GM12875 (cell line): ENCODE results near the gene LRP2.

Experiments used
- H3K4me3 ChIP-seq: one replicate; pipeline ENCODE4 v1.5.1; 2011; ENCODE audit warnings: low read depth, low read length, control low read depth
- TF ChIP-seq, protein P1 (sequence below): IDR thresholded peaks from 2 replicates; pipeline ENCODE4 v1.5.1; 2011; ENCODE audit warnings: low read depth, mild to moderate bottlenecking, control low read depth, inconsistent platforms, low read length, moderate library complexity, borderline replicate concordance; ENCODE audit not compliant: insufficient read depth

LRP2 gene

GRCh38 chr2:169362894-169363559 lies 693 bp upstream of the LRP2 start:
- no peak overlapping the region for H3K4me3 ChIP-seq
- TF ChIP-seq, protein P1, sequence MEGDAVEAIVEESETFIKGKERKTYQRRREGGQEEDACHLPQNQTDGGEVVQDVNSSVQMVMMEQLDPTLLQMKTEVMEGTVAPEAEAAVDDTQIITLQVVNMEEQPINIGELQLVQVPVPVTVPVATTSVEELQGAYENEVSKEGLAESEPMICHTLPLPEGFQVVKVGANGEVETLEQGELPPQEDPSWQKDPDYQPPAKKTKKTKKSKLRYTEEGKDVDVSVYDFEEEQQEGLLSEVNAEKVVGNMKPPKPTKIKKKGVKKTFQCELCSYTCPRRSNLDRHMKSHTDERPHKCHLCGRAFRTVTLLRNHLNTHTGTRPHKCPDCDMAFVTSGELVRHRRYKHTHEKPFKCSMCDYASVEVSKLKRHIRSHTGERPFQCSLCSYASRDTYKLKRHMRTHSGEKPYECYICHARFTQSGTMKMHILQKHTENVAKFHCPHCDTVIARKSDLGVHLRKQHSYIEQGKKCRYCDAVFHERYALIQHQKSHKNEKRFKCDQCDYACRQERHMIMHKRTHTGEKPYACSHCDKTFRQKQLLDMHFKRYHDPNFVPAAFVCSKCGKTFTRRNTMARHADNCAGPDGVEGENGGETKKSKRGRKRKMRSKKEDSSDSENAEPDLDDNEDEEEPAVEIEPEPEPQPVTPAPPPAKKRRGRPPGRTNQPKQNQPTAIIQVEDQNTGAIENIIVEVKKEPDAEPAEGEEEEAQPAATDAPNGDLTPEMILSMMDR = no peak

DNA sequence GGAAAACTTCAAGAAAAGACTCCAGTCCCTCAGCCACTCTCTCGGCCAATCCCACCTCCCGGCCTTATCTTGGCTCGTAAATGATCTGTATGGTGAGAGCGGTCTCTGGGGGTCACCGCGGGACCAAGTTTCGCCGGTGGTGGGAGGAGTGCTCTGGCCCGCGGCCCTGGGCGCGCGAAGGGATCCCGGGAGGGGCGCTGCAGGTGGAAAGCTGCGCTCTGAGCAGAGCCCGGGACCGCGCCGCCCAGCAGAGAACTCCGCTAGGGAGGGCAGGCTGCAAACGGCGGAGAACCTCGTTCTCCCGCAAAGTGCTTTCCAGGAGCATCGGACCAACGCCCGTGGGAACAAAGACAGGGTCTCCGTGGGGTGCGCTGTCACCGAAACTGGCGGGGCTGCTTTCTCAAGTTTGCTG lies 622 bp downstream of the LRP2 start:
- H3K4me3 ChIP-seq = no peak overlapping the region
- TF ChIP-seq, protein P1 = no peak

DNA sequence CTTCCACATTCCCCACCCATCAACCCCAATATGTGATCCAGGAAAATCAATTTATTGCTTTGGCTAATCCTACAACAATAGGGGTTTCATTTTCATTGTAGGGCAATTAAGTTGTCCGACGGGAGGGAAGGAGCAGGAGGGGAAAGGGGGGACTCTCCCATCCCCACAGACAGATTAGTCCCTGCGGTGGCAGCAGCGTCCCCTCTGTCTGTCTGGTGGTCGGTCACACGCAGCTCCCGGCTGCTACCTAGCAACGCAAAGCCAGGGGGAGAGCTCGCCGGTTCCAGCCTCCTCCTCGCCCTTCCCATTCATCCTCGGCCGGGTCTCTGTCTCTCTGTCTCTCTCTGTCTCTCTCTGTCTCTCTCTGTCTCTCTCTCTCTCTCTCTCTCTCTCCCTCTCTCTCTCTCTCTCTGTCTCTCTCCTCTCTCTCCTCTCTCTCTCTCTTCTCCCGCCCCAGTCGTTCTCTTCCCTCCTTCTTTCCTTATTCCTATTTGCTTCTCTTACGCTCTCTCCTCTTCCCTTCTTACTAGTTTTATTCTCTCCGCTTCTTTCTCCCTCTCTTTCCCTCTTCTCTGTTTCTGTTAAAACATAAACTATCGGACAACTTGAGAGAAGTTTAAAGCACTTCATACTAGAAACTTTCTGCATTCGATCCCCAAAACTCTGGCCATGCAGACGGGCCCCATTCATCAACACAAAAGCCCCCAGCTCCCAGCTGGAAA lies 1.2 kb downstream of the LRP2 start:
- no peak overlapping the region for H3K4me3 ChIP-seq
- TF ChIP-seq, protein P1 = no peak

- TF ChIP-seq, protein P1 = no peak
- H3K4me3 ChIP-seq = no peak overlapping the region
Observed at GRCh38 chr2:169358016-169358415, 4.3 kb downstream of the LRP2 start.

DNA sequence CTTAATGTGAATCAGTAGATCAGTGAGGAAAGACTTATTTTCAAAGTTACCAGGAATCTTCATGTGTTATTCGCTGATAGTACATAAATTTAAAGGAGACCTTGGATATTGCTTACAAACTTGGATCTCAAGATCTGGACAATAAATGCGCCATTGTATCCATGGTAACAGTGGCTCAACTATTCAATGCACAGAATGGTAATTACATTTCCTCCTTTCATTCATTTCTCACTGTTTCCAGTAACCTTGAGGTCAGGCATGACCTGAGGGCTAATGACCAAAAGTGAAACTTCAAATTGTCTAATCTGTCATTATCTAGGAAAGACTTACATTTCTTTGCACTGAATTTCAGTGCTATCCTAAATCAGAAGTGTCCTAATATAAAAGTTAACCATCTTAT lies 8.1 kb downstream of the LRP2 start:
- TF ChIP-seq, protein P1 = no peak

DNA sequence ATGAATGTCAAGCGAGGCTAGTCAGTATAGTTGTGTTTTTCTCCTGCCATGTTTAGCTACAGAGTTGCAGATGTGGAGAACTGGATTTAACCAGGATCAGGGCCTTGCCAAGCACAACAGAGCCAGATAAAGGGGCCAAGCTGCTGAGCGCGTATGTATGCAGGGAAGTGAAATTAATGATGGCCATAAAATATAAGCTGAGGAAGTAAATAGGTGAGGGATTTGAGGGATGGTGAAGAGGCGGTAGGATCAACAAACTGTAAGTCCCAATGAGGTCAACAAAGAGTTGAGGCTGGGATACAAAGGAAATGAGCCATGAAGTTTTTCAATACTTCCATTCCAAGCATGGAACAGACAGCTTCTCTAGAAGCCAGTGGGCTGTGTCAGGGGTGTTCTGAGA lies 10.6 kb downstream of the LRP2 start:
- TF ChIP-seq, protein P1 = no peak

More for the DNA sequence above, 8.1 kb downstream of the LRP2 start:
- no peak overlapping the region for H3K4me3 ChIP-seq

DNA sequence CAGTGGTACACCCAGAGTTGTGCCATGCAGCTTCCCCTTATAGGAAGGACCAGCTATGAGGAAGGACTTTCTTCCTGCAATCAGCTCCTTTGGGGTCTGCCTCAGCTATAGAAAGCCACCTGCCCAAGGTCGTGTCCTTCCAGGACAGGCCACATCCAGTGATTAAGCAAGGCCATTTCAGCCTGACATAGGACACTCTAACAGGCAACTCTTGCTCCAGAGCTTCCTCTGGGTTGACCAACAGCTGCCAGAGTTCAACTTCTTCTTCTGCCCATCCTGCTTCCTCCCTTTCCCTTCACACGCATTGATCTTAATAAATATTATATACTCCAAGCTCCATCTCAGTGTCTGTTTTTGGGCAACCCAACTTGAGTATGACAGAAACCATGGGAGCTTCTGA lies 12.8 kb downstream of the LRP2 start:
- TF ChIP-seq, protein P1 = no peak

More for the DNA sequence above, 10.6 kb downstream of the LRP2 start:
- no peak overlapping the region for H3K4me3 ChIP-seq

More for the DNA sequence above, 12.8 kb downstream of the LRP2 start:
- no peak overlapping the region for H3K4me3 ChIP-seq
